Heart left ventricle (tissue), 16 donors: Measurements from ENCODE around the gene UBR1. TPM values are rescaled to one million over a fixed set of nuclear protein-coding genes. Genes with fewer than 3 reads are reported as not detected.
A peak's percentile ranks its signal among the peaks of the same experiment; 100 is the strongest.

ENCODE experiments used
- ATAC-seq, 4 donors: fragments of 200-7000 bp; cut with Tn5 transposase; one replicate each; pipeline ENCODE4 v1.9.1; 2020 to 2022; ENCODE audit warnings: moderate library complexity in 4 of 4, mild to moderate bottlenecking in 3 of 4, moderate number of reproducible peaks in 1 of 4
- DNase-seq, 5 donors: peaks; one replicate each; pipeline ENCODE4 v3.0.0-alpha.2; 2020
- H3K27ac ChIP-seq, 12 donors: fragments of 200-600 bp; sonication (generic) in 4 of 12; one replicate each; pipeline versions ENCODE4 v1.5.0 to v1.8.0; 2016 to 2022; ENCODE audit warnings: mild to moderate bottlenecking in 2 of 12
- H3K27me3 ChIP-seq, 9 donors: fragments of 200-600 bp; sonication (generic) in 2 of 9; one replicate each; pipeline versions ENCODE4 v1.5.1 to v1.8.0; 2016 to 2022; ENCODE audit warnings: mild to moderate bottlenecking in 3 of 9
- H3K36me3 ChIP-seq, 9 donors: fragments of 200-600 bp; sonication (generic) in 2 of 9; one replicate each; pipeline versions ENCODE4 v1.5.0 to v1.8.0; 2018 to 2022; ENCODE audit warnings: mild to moderate bottlenecking in 2 of 9
- H3K4me1 ChIP-seq, 12 donors: fragments of 200-600 bp; sonication (generic) in 4 of 12; one replicate each; pipeline versions ENCODE4 v1.5.0 to v1.8.0; 2016 to 2022; ENCODE audit warnings: mild to moderate bottlenecking in 3 of 12
- H3K4me3 ChIP-seq, 12 donors: fragments of 200-600 bp; sonication (generic) in 4 of 12; one replicate each; pipeline versions ENCODE4 v1.5.0 to v1.8.0; 2017 to 2022; ENCODE audit warnings: mild to moderate bottlenecking in 9 of 12, moderate library complexity in 4 of 12
- H3K9me3 ChIP-seq, 12 donors: fragments of 200-600 bp; sonication (generic) in 4 of 12; one replicate each; pipeline versions ENCODE4 v1.5.0 to v1.8.0; 2016 to 2022; ENCODE audit warnings: mild to moderate bottlenecking in 1 of 12
- POLR2A ChIP-seq, 2 donors: fragments of 450-650 bp; IDR thresholded peaks; one replicate each; pipeline ENCODE4 v1.6.1; 2017; ENCODE audit warnings: antibody characterized with exemption in 2 of 2, mild to moderate bottlenecking in 2 of 2, moderate library complexity in 2 of 2
- WGBS, 4 donors: extraction: QIAGEN DNeasy Blood & Tissue Kit in 2 of 4; methylation state at CpG; one replicate each; pipeline versions ENCODE4 v1.1.5 to v1.1.7; 2013 to 2018; 5-methylcytosine and 5-hydroxymethylcytosine counted together
- intact Hi-C, 10 donors: fragments of 100-400 bp; cut with DNase I; formaldehyde crosslinking; loops; one replicate each; pipeline versions ENCODE4 v1.11.1 to v1.14.2; 2022
- polyA plus RNA-seq, 2 donors: library from polyadenylated mRNA; stranded (reverse); fragments of 200-250 nt; gene quantifications; one replicate each; pipeline ENCODE4 v1.2.3, GENCODE V29; 2013
- total RNA-seq, 9 donors: library from RNA; depleted of rRNA in 2 of 9; stranded (reverse); fragments of >200 nt in 2 of 9; fragmentation: NEBNext Ultra II Directional in 3 of 9; extraction: Animal tissue kit (Norgen Biotek cat#: 25700) in 3 of 9; gene quantifications; one replicate each; pipeline versions ENCODE4 v1.1.0 to v1.2.4, GENCODE V29; 2016 to 2023
- TF ChIP-seq, protein P1 (sequence below), 12 donors: fragments of 200-600 bp; sonication (generic) in 4 of 12; IDR thresholded peaks; one replicate each; pipeline versions ENCODE4 v1.5.0 to v1.8.0; 2018 to 2022; ENCODE audit warnings: antibody characterized with exemption in 12 of 12, mild to moderate bottlenecking in 5 of 12
- donor health status: ischemic (EF 13 %, LVEDD 7.1; RV severe dilation, severe dysfunction).
- donor health status: healthy with polysubstance abuse.
- donor health status: DM: no; HTN: yes; CAD: no.
- donor health status: DM: no; HTN: no; CAD: no.
- donor health status: ischemic (EF 25% LVEDD 6.9; RV normal size, moderate dysfunction).
- donor health status: ischemic (EF 25% LVEDD 5.7; RV mildly dilated, moderate dysfunction).
- donor health status: healthy.
- donor health status: DM: yes; HTN: yes; CAD: no.
- donor health status: ischemic (EF 35%, LVEDD 5.7; RV mildly dilated, moderate dysfunction).
- donor health status: nonischemic (EF 11% LVEDD 7.7; RV severe dilation, severe dysfunction).
- donor health status: DM: yes; HTN: yes; CAD: no.
- donor health status: PGD.
- donor health status: ischemic (EF 29% LVEDD 5.4; RV normal size, mild dysfunction).
- donor health status: nonischemic (EF 23%, LVEDD 6.1; RV moderate dilation, normal function).

Gene UBR1
- total and polyA plus RNA-seq, 11 donors: 4.9 to 38.9 (median 25.0) TPM

DNA sequence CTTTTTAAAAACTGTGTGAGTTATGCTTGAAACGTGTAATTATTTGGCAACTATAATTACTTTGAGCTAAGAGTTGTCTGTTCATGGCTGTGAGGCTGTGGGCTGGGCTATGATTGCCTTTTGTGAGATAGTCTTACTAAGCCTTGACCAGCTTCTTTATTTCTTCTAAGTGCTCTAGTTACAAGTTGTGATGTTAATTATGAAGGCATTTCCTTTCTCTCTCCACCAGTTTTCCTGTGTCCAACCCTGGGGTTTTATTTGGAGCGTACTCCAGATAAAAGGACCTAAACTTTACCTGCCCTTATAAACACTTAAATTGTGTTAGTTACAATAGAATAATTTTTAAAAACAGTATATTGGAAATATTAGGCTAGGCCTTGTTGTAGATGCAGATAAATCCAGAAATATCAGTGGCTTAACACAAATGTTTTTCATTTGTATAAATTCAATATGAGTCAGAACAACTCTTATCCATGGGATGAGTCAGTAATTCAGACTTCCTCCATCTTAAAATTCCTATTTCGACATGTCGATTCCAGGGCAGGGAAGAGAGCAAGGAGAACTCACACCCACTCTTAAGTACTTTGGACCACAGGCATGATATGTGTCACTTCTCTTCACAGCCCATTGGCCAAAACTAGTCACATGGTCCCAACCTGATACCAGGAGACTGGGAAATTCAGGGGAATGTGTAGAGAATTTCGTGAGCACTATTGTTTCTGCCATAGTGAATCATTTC lies 44.5 kb upstream of the UBR1 start:
- DNase-seq (no peak), ATAC-seq (no peak)
- peaks cover 0 to 4% (median 0%) of the 10 kb centered on the region in 12 donors for H3K4me1 ChIP-seq
- peaks cover 0 to 99% (median 95%) of the 10 kb centered on the region in 9 donors for H3K36me3 ChIP-seq
- no peaks in the 10 kb centered on the region for H3K9me3 ChIP-seq
- H3K4me3 ChIP-seq: no peak overlapping the region
- TF ChIP-seq, protein P1, sequence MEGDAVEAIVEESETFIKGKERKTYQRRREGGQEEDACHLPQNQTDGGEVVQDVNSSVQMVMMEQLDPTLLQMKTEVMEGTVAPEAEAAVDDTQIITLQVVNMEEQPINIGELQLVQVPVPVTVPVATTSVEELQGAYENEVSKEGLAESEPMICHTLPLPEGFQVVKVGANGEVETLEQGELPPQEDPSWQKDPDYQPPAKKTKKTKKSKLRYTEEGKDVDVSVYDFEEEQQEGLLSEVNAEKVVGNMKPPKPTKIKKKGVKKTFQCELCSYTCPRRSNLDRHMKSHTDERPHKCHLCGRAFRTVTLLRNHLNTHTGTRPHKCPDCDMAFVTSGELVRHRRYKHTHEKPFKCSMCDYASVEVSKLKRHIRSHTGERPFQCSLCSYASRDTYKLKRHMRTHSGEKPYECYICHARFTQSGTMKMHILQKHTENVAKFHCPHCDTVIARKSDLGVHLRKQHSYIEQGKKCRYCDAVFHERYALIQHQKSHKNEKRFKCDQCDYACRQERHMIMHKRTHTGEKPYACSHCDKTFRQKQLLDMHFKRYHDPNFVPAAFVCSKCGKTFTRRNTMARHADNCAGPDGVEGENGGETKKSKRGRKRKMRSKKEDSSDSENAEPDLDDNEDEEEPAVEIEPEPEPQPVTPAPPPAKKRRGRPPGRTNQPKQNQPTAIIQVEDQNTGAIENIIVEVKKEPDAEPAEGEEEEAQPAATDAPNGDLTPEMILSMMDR (IDR thresholded peaks at IDR 0.05): no peak
- no peak for TF ChIP-seq POLR2A (IDR thresholded peaks at IDR 0.05)
- intact Hi-C loops: no loop called here
- H3K27ac ChIP-seq: no peak overlapping the region
- no peaks in the 10 kb centered on the region for H3K27me3 ChIP-seq
- 85 to 91% (median 90%) methylated on average over 5 of the region's 5 CpGs for WGBS, 4 donors

DNA sequence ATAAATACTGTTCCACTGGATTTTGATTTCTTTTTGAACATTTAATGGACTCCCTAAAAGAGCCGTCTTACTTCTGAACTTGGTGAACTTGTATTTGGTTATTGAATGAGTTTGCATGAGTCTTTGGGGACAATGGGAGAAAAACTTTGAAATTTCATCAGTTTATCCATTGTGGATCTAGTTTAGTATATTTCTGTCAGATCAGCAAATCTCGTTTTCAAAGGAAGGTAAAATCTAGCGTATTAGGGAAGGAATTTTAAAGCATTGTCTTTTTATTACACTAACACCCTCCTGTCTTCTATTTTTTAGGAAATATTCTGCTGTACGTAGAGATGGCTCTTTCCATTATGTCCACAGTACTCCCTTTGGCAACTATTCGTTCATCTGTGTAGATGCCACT lies 40.3 kb upstream of the UBR1 start:
- Histone ChIP-seq H3K9me3 (peaks cover 0 to under 1% (median 0%) of the 10 kb centered on the region in 12 donors), H3K27me3 (no peaks in the 10 kb centered on the region), H3K4me1 (peaks cover 0 to 20% (median 0%) of the 10 kb centered on the region in 12 donors), H3K36me3 (peaks cover 0 to 68% (median 61%) of the 10 kb centered on the region in 9 donors), H3K27ac (no peak overlapping the region), H3K4me3 (no peak overlapping the region)
- TF ChIP-seq POLR2A (IDR thresholded peaks at IDR 0.05): no peak
- TF ChIP-seq, protein P1 (IDR thresholded peaks at IDR 0.05): no peak
- no peak for ATAC-seq
- DNase-seq: no peak
- 92 to 93% (median 93%) methylated on average over 5 of the region's 5 CpGs for WGBS, 4 donors
- intact Hi-C loops: no loop called here

DNA sequence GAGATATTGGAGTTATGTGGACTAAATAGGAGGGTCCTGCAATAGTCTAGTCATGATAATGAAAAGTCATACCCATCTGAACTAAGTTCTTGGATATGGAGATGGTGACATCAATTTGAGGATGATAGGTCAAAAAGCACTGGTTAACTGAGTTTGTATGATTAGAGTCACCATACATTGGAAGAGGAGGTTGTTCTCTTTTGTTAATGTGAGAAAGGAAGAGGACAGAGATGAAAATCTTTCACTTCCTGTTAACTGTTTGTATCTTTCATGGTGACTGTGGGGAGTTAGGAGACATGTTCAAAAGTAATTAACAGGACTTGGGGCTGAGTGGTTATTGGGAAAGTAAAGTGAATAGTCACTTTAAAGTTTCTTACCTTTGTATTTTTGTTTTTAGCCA lies 38.7 kb upstream of the UBR1 start:
- Histone ChIP-seq H3K27me3 (no peaks in the 10 kb centered on the region), H3K4me3 (no peak overlapping the region), H3K27ac (no peak overlapping the region), H3K4me1 (peaks cover 0 to 20% (median 0%) of the 10 kb centered on the region in 12 donors), H3K36me3 (peaks cover 0 to 67% (median 61%) of the 10 kb centered on the region in 9 donors), H3K9me3 (peaks cover 0 to 3% (median 0%) of the 10 kb centered on the region in 12 donors)
- ATAC-seq: no peak
- no peak for DNase-seq
- no peak for TF ChIP-seq POLR2A (IDR thresholded peaks at IDR 0.05)
- TF ChIP-seq, protein P1 (IDR thresholded peaks at IDR 0.05): no peak
- intact Hi-C loops: loop anchor here in 1 of 10 donors (5.0 kb wide), 1 partner anchor 48 kb away; no protein-coding TSS in a partner anchor

GRCh38 chr15:43143203-43143941 lies 37.5 kb upstream of the UBR1 start:
- 96 to 98% (median 96%) methylated on average over 4 of the region's 4 CpGs for WGBS, 4 donors
- peaks cover 0 to 20% (median 0%) of the 10 kb centered on the region in 12 donors for H3K4me1 ChIP-seq
- ATAC-seq: no peak

More at GRCh38 chr15:43143203-43143941, 37.5 kb upstream of the UBR1 start:
- no peaks in the 10 kb centered on the region for H3K27me3 ChIP-seq
- no peak overlapping the region for H3K4me3 ChIP-seq
- peaks cover 0 to 67% (median 61%) of the 10 kb centered on the region in 9 donors for H3K36me3 ChIP-seq
- intact Hi-C loops: loop anchor here in 1 of 10 donors (5.0 kb wide), 1 partner anchor 49 kb away; no protein-coding TSS in a partner anchor
- H3K27ac ChIP-seq: peak overlapping the region in 1 of 12 donors; percentile 32
- TF ChIP-seq, protein P1 (IDR thresholded peaks at IDR 0.05): no peak
- TF ChIP-seq POLR2A (IDR thresholded peaks at IDR 0.05): no peak
- no peak for DNase-seq
- peaks cover 0 to 3% (median 0%) of the 10 kb centered on the region in 12 donors for H3K9me3 ChIP-seq
